GM08714 (cell line): ENCODE measurements around the gene CTNNBL1.

Experiments
- H3K4me3 ChIP-seq: fragments of 200-500 bp; sonication (Bioruptor generic); 2 replicates; pipeline ENCODE4 v1.5.1; 2014; ENCODE audit warnings: mild to moderate bottlenecking, low read length, inconsistent platforms
- ZNF274 ChIP-seq: IDR thresholded peaks from 2 replicates; pipeline ENCODE4 v1.6.1; 2012; ENCODE audit warnings: mild to moderate bottlenecking, low read depth, low read length

The CTNNBL1 gene

DNA sequence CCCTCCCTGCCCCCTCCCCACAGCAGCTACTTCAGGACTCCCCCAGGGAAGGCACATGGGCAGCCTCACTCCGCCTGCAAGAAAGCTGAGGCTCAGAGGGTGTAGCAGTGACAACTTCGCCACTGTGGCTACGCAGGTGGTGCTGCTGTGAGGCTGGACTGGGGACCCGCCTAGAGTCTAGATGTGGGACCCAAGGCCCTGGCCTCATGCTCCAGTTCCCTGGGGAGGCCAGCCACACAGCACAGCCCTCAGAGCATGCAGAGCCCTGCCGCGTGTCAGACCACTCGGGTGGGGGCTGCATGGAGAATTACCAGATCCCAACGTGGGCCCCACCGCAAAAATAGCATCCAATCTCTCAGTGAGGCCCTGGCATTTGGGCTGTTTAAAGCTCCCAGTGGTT is 178.3 kb downstream of the CTNNBL1 start:
- TF ChIP-seq ZNF274 = no peak

GRCh38 chr20:37873884-37874283 is 180.1 kb downstream of the CTNNBL1 start:
- no peak overlapping the region for H3K4me3 ChIP-seq
- no peak for TF ChIP-seq ZNF274

More for the DNA sequence above, 178.3 kb downstream of the CTNNBL1 start:
- no peak overlapping the region for H3K4me3 ChIP-seq

DNA sequence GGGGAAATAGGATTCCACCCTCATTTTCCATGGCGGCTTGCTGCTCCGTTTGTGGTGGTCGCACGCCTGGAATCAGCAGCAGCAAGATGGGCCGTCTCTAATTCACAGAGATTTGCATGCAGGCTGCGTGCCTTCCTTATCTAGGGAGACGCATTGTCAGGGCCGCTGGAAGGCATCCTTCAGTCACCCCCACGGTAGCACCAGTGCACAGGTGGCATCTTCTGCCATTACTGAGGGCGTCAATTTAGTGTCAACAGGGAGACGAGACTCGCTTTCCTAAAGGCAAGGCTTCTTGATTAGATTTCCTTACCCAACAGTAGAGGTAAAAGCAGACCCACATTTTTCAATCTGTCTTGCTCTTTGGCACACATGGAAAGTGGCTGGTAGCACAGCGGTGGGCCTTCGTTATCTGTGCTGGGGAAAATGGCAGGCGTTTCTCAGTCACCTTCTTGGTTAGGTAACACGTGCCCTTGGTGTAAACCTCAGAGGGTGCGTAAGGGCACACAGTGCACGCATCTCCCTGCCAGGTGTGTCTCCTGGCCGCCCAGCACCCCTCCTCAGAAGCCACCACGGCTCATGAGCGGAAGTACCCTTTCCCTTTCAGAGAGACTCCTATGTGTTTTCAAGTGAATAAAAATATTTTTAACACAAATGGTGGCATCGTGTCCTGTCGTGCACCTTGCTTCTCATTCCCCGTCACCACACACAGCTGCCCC is 181.8 kb downstream of the CTNNBL1 start:
- H3K4me3 ChIP-seq = no peak overlapping the region
- TF ChIP-seq ZNF274 = no peak

DNA sequence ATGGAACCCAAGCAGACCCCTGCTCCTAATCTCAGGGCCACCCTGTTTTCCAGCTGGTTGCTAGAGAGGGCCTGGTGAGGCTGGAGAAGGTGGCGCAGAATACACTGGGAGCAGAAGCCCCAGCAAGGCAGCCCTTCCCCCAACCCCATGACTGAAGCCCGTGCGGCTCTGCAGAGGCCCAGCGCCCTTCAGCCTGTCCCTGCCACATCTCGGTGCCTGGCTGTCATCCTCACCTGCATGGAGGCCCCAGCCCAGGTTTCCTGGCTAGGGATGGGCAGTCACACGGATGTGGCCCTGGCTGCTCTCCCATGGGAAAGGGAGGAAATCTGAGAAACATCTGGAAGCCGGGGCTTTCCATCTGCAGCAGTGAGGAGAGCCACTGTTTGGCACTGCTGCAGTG is 183.0 kb downstream of the CTNNBL1 start:
- no peak for TF ChIP-seq ZNF274
- no peak overlapping the region for H3K4me3 ChIP-seq

GRCh38 chr20:37877832-37878772 is 184.3 kb downstream of the CTNNBL1 start:
- no peak overlapping the region for H3K4me3 ChIP-seq
- TF ChIP-seq ZNF274 = no peak

- H3K4me3 ChIP-seq = no peak overlapping the region
- TF ChIP-seq ZNF274 = no peak
Measured at GRCh38 chr20:37878835-37879599, 185.2 kb downstream of the CTNNBL1 start.

DNA sequence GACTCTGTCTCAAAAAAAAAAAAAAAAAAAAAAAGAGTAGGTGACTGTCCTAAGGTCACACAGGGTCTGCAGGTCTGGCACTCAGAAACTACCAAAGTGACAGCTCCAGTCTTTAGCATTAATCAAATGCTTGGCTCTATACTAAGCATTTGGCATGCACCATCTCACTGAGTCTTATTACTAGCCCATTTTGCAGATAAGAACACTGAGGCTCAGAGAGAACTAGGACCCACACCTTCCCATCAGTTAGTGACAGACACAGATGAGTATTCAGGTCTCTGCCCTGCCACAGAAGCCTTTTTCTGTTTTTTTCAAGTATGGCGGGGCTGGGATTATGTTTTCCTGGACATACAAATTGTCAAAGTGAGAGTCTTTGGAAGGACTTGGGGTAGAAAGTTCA is 186.0 kb downstream of the CTNNBL1 start:
- no peak overlapping the region for H3K4me3 ChIP-seq
- TF ChIP-seq ZNF274 = no peak

DNA sequence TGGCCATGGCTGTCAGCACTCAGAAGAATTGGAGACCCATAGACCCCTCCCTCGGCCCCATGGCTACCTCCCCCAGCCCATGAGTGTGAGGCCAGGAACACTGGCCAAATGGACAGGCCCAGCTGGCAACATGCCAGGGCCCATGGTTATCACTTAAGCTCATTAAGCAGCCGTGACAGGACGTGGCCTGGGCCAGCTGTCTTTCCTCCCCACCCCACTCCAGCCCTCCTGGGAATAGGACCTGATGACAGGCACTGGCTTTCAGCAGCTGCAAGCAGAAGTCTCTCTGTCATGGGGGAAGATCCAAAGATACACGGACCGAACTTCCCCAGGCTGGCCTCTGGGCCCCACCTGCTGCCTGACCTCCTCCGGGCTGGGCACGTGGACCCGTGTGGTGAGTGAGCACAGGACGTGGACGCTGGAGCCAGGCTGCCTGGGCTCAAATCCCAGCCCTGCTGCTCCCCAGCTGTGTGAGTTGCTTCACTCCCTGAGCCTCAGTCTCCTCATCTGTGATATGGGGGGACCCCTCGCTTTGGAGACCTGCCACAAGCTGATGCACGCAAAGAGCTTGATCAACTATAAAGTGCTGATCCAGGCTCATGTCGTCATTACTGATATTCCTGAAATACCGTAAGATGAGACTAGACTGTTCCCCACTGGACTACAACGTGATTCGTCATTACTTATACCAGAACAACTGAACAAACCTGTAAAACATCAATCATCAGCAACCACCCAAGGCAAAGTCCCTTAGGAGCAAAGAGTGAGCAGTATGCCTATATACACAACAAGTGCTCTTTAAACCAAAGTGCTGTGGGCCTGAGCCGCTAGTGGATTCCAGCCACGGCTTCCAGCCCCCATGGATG is 187.1 kb downstream of the CTNNBL1 start:
- no peak for TF ChIP-seq ZNF274
- H3K4me3 ChIP-seq = no peak overlapping the region

DNA sequence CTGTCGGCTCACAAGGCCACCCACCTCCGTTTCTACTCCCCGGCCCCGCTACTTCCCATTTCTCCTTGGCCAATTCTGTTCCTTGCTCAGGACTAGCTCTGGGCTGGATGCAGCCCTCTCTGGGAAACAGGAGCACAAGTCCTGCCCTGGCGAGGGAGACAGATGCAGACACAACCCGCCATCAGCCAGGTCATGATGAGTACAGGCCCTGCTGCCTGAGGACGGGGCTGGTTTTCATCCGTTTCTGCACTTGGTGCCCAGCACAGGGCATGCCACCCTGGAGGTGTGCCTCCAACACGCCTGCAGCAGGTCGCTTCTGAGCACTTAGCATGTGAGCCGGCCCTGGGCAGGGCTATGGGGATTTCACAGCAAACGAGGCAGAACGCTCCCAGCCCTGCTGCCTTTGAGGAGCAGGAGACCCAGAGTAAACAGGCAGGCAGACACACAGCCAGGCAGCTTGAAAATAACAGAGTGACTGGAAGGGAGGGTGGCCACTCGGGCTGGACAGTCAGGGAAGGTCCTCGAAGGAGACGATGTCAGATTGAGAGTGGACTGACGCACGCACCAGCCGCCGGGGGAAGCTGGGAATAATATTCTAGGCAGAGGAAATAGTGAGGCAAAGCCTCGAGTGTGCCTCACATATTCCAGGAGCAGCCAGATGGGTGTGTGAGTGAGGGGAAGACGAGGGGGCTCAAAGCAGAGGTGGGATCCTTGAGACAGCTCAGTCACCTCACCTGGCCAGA is 187.9 kb downstream of the CTNNBL1 start:
- no peak for TF ChIP-seq ZNF274
- H3K4me3 ChIP-seq = no peak overlapping the region

GRCh38 chr20:37882961-37883712 is 189.3 kb downstream of the CTNNBL1 start:
- TF ChIP-seq ZNF274 = no peak
- H3K4me3 ChIP-seq = no peak overlapping the region

DNA sequence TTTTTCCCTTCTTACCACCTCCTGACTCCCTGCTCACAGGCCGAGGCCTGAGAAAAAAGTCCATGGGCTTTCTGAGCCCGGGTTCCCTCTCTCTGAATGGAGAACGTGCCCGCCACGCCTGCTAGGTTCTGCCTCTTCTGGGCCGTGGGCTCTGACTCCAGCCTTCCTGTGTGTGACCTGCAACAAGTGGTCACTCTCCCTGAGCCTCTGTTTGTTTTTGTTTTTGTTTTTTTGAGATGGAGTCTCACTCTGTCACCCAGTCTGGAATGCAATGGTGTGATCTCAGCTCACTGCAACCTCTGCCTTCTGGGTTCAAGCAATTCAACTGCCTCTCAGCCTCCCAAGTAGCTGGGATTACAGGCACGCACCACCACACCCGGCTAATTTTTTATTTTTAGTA is 191.2 kb downstream of the CTNNBL1 start:
- no peak overlapping the region for H3K4me3 ChIP-seq
- TF ChIP-seq ZNF274 = no peak

DNA sequence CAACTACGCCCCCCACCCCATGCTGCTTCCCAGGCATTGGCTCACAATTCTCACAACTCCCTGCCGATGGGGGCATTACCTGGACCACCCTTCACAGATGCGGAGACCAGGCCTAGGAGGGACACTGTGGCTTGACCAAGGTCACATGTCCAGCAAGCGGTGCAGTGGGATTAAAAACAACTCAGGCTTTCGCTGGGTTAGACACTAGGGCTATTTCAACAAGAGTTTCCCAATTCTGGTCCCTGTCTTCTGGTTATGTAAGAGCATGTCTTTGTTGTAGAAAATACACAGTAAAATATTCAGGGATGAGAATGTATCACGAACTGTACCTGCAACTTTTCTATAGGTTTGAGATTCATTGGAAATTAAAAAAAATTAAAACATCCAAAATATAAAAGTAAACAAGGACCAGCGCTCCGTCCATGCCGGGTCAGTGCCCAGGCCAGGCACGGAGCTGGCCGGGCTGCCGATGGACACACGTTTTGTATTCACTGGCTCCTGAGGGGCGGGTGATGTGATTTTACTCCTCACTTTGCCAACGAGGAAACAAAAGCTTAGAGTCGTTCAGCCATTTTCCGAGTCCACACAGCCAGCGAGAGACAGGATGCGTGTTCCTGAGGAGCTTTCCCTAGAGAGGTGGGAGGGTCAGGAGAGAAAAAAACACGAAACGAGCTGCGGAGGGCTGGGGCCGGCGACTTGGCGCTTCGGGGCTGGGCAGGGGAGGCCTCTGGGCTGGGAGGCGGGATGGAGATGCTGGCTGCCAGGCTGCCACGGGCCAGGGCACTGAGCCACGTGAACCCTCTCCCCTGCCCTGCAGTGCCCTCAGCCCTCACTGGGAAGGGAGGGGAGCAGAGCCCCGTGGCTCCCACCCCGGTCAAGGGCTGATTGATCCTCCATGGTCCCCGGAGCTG is 192.0 kb downstream of the CTNNBL1 start:
- TF ChIP-seq ZNF274 = no peak
- H3K4me3 ChIP-seq = no peak overlapping the region
